ENCODE measurements around the gene ETV3.
A peak's percentile ranks its signal among the peaks of the same experiment; 100 is the strongest.

Gene ETV3

DNA sequence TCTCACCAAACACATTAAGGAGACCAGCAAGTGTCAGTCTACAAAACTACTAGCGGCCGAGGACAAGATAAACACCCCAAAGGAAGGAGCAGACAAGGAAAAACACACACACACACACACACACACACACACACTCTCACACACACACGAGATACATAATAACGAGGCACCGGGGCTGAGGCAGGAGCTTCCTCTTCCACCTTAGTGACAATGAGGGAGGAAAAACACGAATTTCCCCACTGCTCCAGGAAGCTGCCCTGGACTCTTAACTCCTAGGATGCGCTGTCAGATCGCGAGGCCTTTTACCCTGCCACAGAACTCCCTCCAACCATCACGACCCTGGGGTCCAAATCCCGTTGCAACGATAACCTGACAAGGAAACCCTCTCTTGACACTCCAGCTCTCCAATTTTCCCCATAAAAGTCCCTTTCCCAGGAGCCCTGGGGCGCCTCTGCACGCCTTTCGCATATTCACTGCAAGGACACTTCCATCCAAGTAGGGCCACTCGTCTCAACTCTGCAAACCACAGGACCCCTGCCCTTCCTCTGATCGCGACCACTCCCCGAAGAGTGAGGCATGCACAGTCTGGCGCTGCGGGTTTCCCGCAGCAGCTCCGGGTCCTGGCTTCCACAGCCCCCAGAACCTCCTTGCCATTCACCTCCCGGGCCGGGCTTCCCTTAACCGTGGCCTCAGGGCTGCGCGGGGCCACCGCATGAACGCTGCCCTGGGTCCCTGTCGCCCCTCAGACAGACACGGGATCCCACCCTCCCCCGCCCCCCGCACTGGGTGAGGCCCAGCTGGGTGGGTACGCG lies 581 bp downstream of the ETV3 start:
- H3K27ac ChIP-seq: peak overlapping the region; percentile 85
- no peak for TF ChIP-seq ZFX (IDR thresholded peaks at IDR 0.05; ENCODE audit: borderline replicate concordance)
- TF ChIP-seq, protein P1, sequence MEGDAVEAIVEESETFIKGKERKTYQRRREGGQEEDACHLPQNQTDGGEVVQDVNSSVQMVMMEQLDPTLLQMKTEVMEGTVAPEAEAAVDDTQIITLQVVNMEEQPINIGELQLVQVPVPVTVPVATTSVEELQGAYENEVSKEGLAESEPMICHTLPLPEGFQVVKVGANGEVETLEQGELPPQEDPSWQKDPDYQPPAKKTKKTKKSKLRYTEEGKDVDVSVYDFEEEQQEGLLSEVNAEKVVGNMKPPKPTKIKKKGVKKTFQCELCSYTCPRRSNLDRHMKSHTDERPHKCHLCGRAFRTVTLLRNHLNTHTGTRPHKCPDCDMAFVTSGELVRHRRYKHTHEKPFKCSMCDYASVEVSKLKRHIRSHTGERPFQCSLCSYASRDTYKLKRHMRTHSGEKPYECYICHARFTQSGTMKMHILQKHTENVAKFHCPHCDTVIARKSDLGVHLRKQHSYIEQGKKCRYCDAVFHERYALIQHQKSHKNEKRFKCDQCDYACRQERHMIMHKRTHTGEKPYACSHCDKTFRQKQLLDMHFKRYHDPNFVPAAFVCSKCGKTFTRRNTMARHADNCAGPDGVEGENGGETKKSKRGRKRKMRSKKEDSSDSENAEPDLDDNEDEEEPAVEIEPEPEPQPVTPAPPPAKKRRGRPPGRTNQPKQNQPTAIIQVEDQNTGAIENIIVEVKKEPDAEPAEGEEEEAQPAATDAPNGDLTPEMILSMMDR (IDR thresholded peaks at IDR 0.05): no peak

DNA sequence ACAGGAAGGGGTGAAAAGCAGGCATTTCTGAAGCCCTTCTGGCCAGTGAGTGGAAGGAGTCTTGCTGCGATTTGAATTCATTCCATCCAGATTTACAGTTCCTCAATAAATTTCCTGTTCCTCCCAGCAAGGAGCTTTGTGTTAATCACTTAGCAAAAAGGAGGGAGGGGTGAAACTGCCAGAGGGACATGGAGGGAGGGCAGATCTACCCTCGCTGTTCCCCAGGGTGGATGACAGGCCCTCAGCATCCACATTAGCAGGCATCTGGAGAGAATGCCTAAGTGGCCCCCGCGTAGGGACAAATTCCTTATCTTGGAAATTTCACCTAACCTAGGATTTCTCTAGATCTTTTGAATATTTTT lies 1.2 kb downstream of the ETV3 start:
- TF ChIP-seq ZFX (IDR thresholded peaks at IDR 0.05; ENCODE audit: borderline replicate concordance): no peak
- TF ChIP-seq, protein P1 (IDR thresholded peaks at IDR 0.05): no peak
- peak overlapping the region; percentile 85 for H3K27ac ChIP-seq

GRCh38 chr1:157136133-157136532 lies 2.1 kb downstream of the ETV3 start:
- no peak for TF ChIP-seq ZFX (IDR thresholded peaks at IDR 0.05; ENCODE audit: borderline replicate concordance)
- TF ChIP-seq, protein P1 (IDR thresholded peaks at IDR 0.05): 0 out of 2 replicates have a peak, but pooled peaks have one; percentile 32
- H3K27ac ChIP-seq: peak overlapping the region; percentile 85; the same call in 1 of the 2 replicates

GRCh38 chr1:157135646-157136045 lies 2.5 kb downstream of the ETV3 start:
- no peak for TF ChIP-seq ZFX (IDR thresholded peaks at IDR 0.05; ENCODE audit: borderline replicate concordance)
- TF ChIP-seq, protein P1 (IDR thresholded peaks at IDR 0.05): no peak
- H3K27ac ChIP-seq: no peak overlapping the region; the same call in 1 of the 2 replicates

DNA sequence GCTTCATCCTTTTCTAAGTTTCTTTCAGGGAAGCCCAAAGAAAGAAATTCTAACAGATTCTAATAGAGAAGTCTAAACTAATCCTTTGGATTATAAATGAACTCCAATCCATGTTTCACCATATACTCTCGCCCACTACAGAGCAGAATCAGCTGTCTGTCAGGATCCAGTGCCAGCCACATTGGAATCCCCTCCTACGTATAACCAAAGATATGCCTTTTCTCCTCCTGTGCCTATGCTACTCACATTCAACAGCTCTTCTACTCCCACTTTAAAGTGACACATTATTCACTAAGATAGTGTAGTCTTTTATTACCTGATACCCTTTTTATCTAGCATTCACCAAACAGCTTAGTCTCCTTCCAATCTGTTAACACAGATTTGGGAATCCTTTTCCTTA lies 3.1 kb downstream of the ETV3 start:
- no peak overlapping the region for H3K27ac ChIP-seq
- no peak for TF ChIP-seq ZFX (IDR thresholded peaks at IDR 0.05; ENCODE audit: borderline replicate concordance)
- TF ChIP-seq, protein P1 (IDR thresholded peaks at IDR 0.05): no peak

DNA sequence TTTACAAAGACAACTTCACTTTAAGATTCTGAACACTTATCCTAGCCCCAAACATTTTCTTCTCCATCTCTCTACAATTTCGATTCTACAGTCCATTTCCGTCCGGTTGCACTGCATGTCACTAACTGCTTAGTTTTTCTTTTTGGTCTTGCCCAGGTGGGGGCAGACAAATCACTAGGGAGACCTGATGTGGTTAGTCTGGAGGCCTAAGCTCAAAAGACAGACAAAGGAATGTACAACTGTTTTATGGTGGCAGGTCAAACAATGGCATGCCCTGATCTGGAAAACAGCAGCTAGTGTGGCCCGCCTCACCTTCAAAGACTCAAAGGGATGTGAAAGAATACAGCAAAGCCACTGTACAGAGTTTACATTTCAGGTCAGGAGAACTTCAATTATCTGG lies 3.8 kb downstream of the ETV3 start:
- H3K27ac ChIP-seq: no peak overlapping the region
- TF ChIP-seq ZFX (IDR thresholded peaks at IDR 0.05; ENCODE audit: borderline replicate concordance): no peak
- TF ChIP-seq, protein P1 (IDR thresholded peaks at IDR 0.05): no peak

DNA sequence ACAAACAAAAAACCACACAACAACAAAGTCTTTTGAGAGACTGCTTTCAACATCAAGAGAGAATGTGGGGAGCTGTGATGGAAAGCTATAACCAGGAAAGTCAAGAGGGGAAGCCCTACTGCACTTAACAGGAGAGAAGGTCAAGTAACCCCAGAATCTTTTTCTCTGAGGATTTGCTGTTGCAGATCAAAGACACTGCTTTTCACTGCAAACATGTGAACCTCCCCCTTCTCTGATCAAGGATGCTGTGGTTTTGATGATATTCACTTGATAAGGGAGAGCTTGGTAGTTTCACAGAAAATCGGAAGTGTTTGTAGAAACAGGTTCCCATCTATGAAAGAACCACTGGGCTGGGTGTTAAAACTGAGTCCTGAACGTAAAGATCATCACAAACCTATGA lies 4.8 kb downstream of the ETV3 start:
- TF ChIP-seq ZFX (IDR thresholded peaks at IDR 0.05; ENCODE audit: borderline replicate concordance): no peak
- TF ChIP-seq, protein P1 (IDR thresholded peaks at IDR 0.05): no peak
- H3K27ac ChIP-seq: peak overlapping the region; percentile 52

All from 22Rv1 (cell line).